Suprapubic skin (tissue), 4 donors: ENCODE data around the gene SLC44A2. TPM values are rescaled to one million over a fixed set of nuclear protein-coding genes. Genes with fewer than 3 reads are reported as not detected.

Source experiments
- total RNA-seq, 4 donors: library from RNA; depleted of rRNA; stranded (reverse); fragments of >200 nt; gene quantifications; one replicate each; pipeline ENCODE4 v1.1.0, GENCODE V29; 2016

SLC44A2 gene
- total RNA-seq, 4 donors from 2014 or later = 59.1 to 108 (median 94.5) TPM

Other genes with a start within 250 kb of the SLC44A2 start
- gene TYK2, start 245.0 kb upstream of the SLC44A2 start, total RNA-seq = 100 to 1,000 TPM in 2 of 4 donors, 10 to 100 TPM in 2; 80.4 to 200 (median 124) TPM
- gene CDC37, start 222.0 kb upstream of the SLC44A2 start, total RNA-seq = 100 to 1,000 TPM in 3 of 4 donors, 10 to 100 TPM in 1; 91.7 to 178 (median 109) TPM
- gene PDE4A, start 205.0 kb upstream of the SLC44A2 start, total RNA-seq = 1 to 10 TPM; 3.7 to 7.9 (median 5.6) TPM
- 10 to 100 TPM; 44.3 to 75.8 (median 69.9) TPM for gene KEAP1, start 122.2 kb upstream of the SLC44A2 start, total RNA-seq
- 10 to 100 TPM; 19.2 to 63.8 (median 26.8) TPM for gene S1PR5, start 108.1 kb upstream of the SLC44A2 start, total RNA-seq
- 10 to 100 TPM; 52.2 to 80.8 (median 63.6) TPM for gene ATG4D, start 81.6 kb upstream of the SLC44A2 start, total RNA-seq
- 10 to 100 TPM; 19.1 to 46.9 (median 24.5) TPM for gene KRI1, start 59.5 kb upstream of the SLC44A2 start, total RNA-seq
- 10 to 100 TPM in 2 of 4 donors, 1 to 10 TPM in 2; 8.9 to 11.6 (median 10.3) TPM for gene CDKN2D, start 56.6 kb upstream of the SLC44A2 start, total RNA-seq
- gene AP1M2, start 38.2 kb upstream of the SLC44A2 start, total RNA-seq = 10 to 100 TPM; 28.9 to 65.9 (median 59.1) TPM
- 100 to 1,000 TPM; 114 to 280 (median 132) TPM for gene ILF3, start 28.8 kb downstream of the SLC44A2 start, total RNA-seq
- 10 to 100 TPM; 34.4 to 57.2 (median 40.2) TPM for gene QTRT1, start 75.9 kb downstream of the SLC44A2 start, total RNA-seq
- gene DNM2, start 92.5 kb downstream of the SLC44A2 start, total RNA-seq = 100 to 1,000 TPM; 135 to 322 (median 173) TPM
- gene TMED1, start 210.7 kb downstream of the SLC44A2 start, total RNA-seq = 10 to 100 TPM in 3 of 4 donors, 1 to 10 TPM in 1; 8.9 to 26.2 (median 20.4) TPM
- gene C19orf38, start 222.9 kb downstream of the SLC44A2 start, total RNA-seq = 1 to 10 TPM in 1 of 4 donors, not detected in 3; 1.7 TPM
- 10 to 100 TPM; 19.8 to 26.6 (median 23.2) TPM for gene CARM1, start 246.0 kb downstream of the SLC44A2 start, total RNA-seq